K562 treated with DMSO at 1 percent for 12 hours (cell line): Measurements from ENCODE around the gene ZNF568. TPM values are rescaled to one million over a fixed set of nuclear protein-coding genes. Genes with fewer than 3 reads are reported as not detected.

Source experiments
- total RNA-seq: library from RNA; unstranded; fragments of 300-600 nt; gene quantifications from 2 replicates; pipeline ENCODE4 v1.2.3, GENCODE V29; 2022; ENCODE audit not compliant: insufficient read depth

ZNF568 gene
- total RNA-seq = 0.28 TPM in 1 of 2 replicates, not detected in the other

GRCh38 chr19:36915992-36916830 is at the start of gene ZNF568, which contains the start of gene ZNF829:
TSS of gene ZNF568 (plus strand) at chr19:36916332. CDS start at chr19:36922771, 6,439 bp downstream.
TSS of gene ZNF829 (minus strand) at chr19:36916291. CDS start at chr19:36915167, 1,124 bp downstream.

Other genes with a start within 250 kb of the ZNF568 start
- 1.2 TPM in 1 of 2 replicates, not detected in the other for gene ZNF461, start 249.5 kb upstream of the ZNF568 start, total RNA-seq
- gene ZNF567, start 228.7 kb upstream of the ZNF568 start, total RNA-seq = 1.2 and 3.3 TPM in 2 replicates
- 1.0 and 1.8 TPM in 2 replicates for gene ZNF850, start 143.5 kb upstream of the ZNF568 start, total RNA-seq
- not detected in 2 replicates for gene ZNF790, start 77.9 kb upstream of the ZNF568 start, total RNA-seq
- 0.47 TPM in 1 of 2 replicates, not detected in the other for gene ZNF345, start 65.5 kb upstream of the ZNF568 start, total RNA-seq
- not detected in 2 replicates for gene ZNF829, start within 50 bp of the ZNF568 start, total RNA-seq
- 2.2 and 5.8 TPM in 2 replicates for gene ZNF420, start 162.1 kb downstream of the ZNF568 start, total RNA-seq